SK-N-SH treated with all-trans-retinoic acid at 6 μM for 48 hours (cell line): ENCODE data around the gene XRCC3.

Experiments
- ATAC-seq: fragments of 200-7000 bp; cut with Tn5 transposase; 3 replicates; pipeline ENCODE4 v1.9.1; 2020; ENCODE audit warnings: mild to moderate bottlenecking, moderate library complexity
- ARNTL ChIP-seq: fragments of 450-650 bp; formaldehyde crosslinking; IDR thresholded peaks from 2 replicates; pipeline ENCODE4 v1.5.0; 2020; ENCODE audit warnings: low read depth, mild to moderate bottlenecking, moderate library complexity, borderline replicate concordance
- BACH2 ChIP-seq: fragments of 250-450 bp; sonication (Bioruptor Pico); IDR thresholded peaks from 2 replicates; pipeline ENCODE4 v1.9.0; 2021; ENCODE audit warnings: mild to moderate bottlenecking, borderline replicate concordance
- CREB5 ChIP-seq: fragments of 250-450 bp; sonication (Bioruptor Pico); IDR thresholded peaks from 2 replicates; pipeline ENCODE4 v1.5.1; 2020; ENCODE audit warnings: low read depth, mild to moderate bottlenecking, moderate library complexity
- CSDC2 ChIP-seq: fragments of 250-450 bp; sonication (Bioruptor Pico); IDR thresholded peaks from 2 replicates; pipeline ENCODE4 v1.5.0; 2020; ENCODE audit warnings: mild to moderate bottlenecking, moderate library complexity
- ESRRG ChIP-seq: fragments of 250-450 bp; sonication (Bioruptor Pico); IDR thresholded peaks from 2 replicates; pipeline ENCODE4 v1.6.1; 2021; ENCODE audit warnings: mild to moderate bottlenecking
- GLIS3 ChIP-seq: fragments of 250-450 bp; sonication (Bioruptor Pico); IDR thresholded peaks from 2 replicates; pipeline ENCODE4 v1.5.0; 2020; ENCODE audit warnings: mild to moderate bottlenecking, moderate library complexity
- ISL1 ChIP-seq: fragments of 250-450 bp; sonication (Bioruptor Pico); IDR thresholded peaks from 2 replicates; pipeline ENCODE4 v2.1.2; 2022; ENCODE audit warnings: mild to moderate bottlenecking, moderate library complexity
- OSR1 ChIP-seq: fragments of 250-450 bp; sonication (Bioruptor Pico); IDR thresholded peaks from 2 replicates; pipeline ENCODE4 v1.8.0; 2022; ENCODE audit warnings: moderate library complexity, mild to moderate bottlenecking, inconsistent platforms
- PATZ1 ChIP-seq: fragments of 250-450 bp; sonication (Bioruptor Pico); IDR thresholded peaks from 2 replicates; pipeline ENCODE4 v1.8.0; 2020; ENCODE audit warnings: mild to moderate bottlenecking, moderate library complexity, borderline replicate concordance
- POU6F1 ChIP-seq: fragments of 250-450 bp; sonication (Bioruptor Pico); IDR thresholded peaks from 2 replicates; pipeline ENCODE4 v1.8.0; 2021; ENCODE audit warnings: low read depth, mild to moderate bottlenecking, moderate library complexity, borderline replicate concordance
- PPARA ChIP-seq: fragments of 250-450 bp; sonication (Bioruptor Pico); IDR thresholded peaks from 2 replicates; pipeline ENCODE4 v1.5.0; 2020; ENCODE audit warnings: mild to moderate bottlenecking, borderline replicate concordance
- SNAI2 ChIP-seq: fragments of 250-450 bp; sonication (Bioruptor Pico); IDR thresholded peaks from 2 replicates; pipeline ENCODE4 v1.5.0; 2020; ENCODE audit warnings: mild to moderate bottlenecking, moderate library complexity
- TCF4 ChIP-seq: fragments of 250-450 bp; sonication (Bioruptor Pico); IDR thresholded peaks from 2 replicates; pipeline ENCODE4 v1.8.0; 2021; ENCODE audit warnings: mild to moderate bottlenecking, moderate library complexity, borderline replicate concordance
- TOX ChIP-seq: fragments of 250-450 bp; sonication (Bioruptor Pico); IDR thresholded peaks from 2 replicates; pipeline ENCODE4 v1.8.0; 2021; ENCODE audit warnings: mild to moderate bottlenecking, moderate library complexity, borderline replicate concordance
- TSHZ2 ChIP-seq: fragments of 250-450 bp; sonication (Bioruptor Pico); IDR thresholded peaks from 2 replicates; pipeline ENCODE4 v1.5.0; 2020; ENCODE audit warnings: mild to moderate bottlenecking, moderate library complexity
- ZC3H10 ChIP-seq: fragments of 250-450 bp; sonication (Bioruptor Pico); IDR thresholded peaks from 2 replicates; pipeline ENCODE4 v1.5.1; 2021; ENCODE audit warnings: mild to moderate bottlenecking, moderate library complexity
- ZFP3 ChIP-seq: fragments of 250-450 bp; sonication (Bioruptor Pico); IDR thresholded peaks from 2 replicates; pipeline ENCODE4 v1.5.0; 2020; ENCODE audit warnings: mild to moderate bottlenecking, moderate library complexity
- ZFP30 ChIP-seq: fragments of 450-650 bp; formaldehyde crosslinking; IDR thresholded peaks from 2 replicates; pipeline ENCODE4 v1.5.0; 2022; ENCODE audit warnings: mild to moderate bottlenecking, moderate library complexity
- ZNF565 ChIP-seq: fragments of 450-650 bp; formaldehyde crosslinking; conservative IDR thresholded peaks from 2 replicates; pipeline ENCODE4 v1.5.0; 2020; ENCODE audit warnings: low read depth, mild to moderate bottlenecking, moderate library complexity
- ZNF70 ChIP-seq: fragments of 450-650 bp; formaldehyde crosslinking; IDR thresholded peaks from 2 replicates; pipeline ENCODE4 v1.5.0; 2020; ENCODE audit warnings: mild to moderate bottlenecking, moderate library complexity
- ZNF8 ChIP-seq: fragments of 450-650 bp; formaldehyde crosslinking; IDR thresholded peaks from 2 replicates; pipeline ENCODE4 v1.5.0; 2020; ENCODE audit warnings: mild to moderate bottlenecking, moderate library complexity

Gene XRCC3

GRCh38 chr14:103738166-103738565, 22.9 kb upstream of the XRCC3 start:
- TF ChIP-seq ZFP30 (CRISPR knock-in tag) (no peak), ZFP3 (CRISPR knock-in tag) (no peak), ZNF565 (CRISPR knock-in tag) (no peak), BACH2 (CRISPR knock-in tag) (no peak), ZC3H10 (CRISPR knock-in tag) (no peak), SNAI2 (CRISPR knock-in tag) (no peak), ZNF8 (CRISPR knock-in tag) (no peak), PPARA (no peak), POU6F1 (CRISPR knock-in tag) (no peak), CREB5 (CRISPR knock-in tag) (no peak), ISL1 (CRISPR knock-in tag) (no peak), TOX (CRISPR knock-in tag) (no peak), TSHZ2 (no peak), GLIS3 (CRISPR knock-in tag) (no peak), ZNF70 (CRISPR knock-in tag) (no peak)
- TF ChIP-seq, all 23 proteins: peak for 0

GRCh38 chr14:103737432-103738045, 22.3 kb upstream of the XRCC3 start:
- TF ChIP-seq CSDC2 (CRISPR knock-in tag) (no peak), BACH2 (CRISPR knock-in tag) (no peak), PATZ1 (no peak), TCF4 (CRISPR knock-in tag) (no peak), ARNTL (CRISPR knock-in tag) (no peak), GLIS3 (CRISPR knock-in tag) (no peak), TOX (CRISPR knock-in tag) (no peak), POU6F1 (CRISPR knock-in tag) (no peak), ESRRG (no peak), ZNF565 (CRISPR knock-in tag) (no peak), ZFP30 (CRISPR knock-in tag) (no peak), OSR1 (CRISPR knock-in tag) (no peak)
- ATAC-seq, result no peak

More at GRCh38 chr14:103738166-103738565, 22.9 kb upstream of the XRCC3 start:
- ATAC-seq, result no peak
